ENCODE measurements around the gene UBE2O.

The UBE2O gene

GRCh38 chr17:76467366-76467765 is 14.4 kb upstream of the UBE2O start, which contains the start of gene AANAT:
AANAT (plus strand) TSS chr17:76467603; CDS start chr17:76468747, 1,144 bp downstream.
- H3K4me3 ChIP-seq (ENCODE audit: low read length) = no peak within 1 kb of the TSS
- no peak for TF ChIP-seq ZNF274 (IDR thresholded peaks at IDR 0.05; ENCODE audit: low read depth, low read length)

- no peak for TF ChIP-seq ZNF274 (IDR thresholded peaks at IDR 0.05; ENCODE audit: low read depth, low read length)
- no peak overlapping the region for H3K4me3 ChIP-seq (ENCODE audit: low read length)
Measured at GRCh38 chr17:76466775-76467130, 13.8 kb upstream of the UBE2O start.

DNA sequence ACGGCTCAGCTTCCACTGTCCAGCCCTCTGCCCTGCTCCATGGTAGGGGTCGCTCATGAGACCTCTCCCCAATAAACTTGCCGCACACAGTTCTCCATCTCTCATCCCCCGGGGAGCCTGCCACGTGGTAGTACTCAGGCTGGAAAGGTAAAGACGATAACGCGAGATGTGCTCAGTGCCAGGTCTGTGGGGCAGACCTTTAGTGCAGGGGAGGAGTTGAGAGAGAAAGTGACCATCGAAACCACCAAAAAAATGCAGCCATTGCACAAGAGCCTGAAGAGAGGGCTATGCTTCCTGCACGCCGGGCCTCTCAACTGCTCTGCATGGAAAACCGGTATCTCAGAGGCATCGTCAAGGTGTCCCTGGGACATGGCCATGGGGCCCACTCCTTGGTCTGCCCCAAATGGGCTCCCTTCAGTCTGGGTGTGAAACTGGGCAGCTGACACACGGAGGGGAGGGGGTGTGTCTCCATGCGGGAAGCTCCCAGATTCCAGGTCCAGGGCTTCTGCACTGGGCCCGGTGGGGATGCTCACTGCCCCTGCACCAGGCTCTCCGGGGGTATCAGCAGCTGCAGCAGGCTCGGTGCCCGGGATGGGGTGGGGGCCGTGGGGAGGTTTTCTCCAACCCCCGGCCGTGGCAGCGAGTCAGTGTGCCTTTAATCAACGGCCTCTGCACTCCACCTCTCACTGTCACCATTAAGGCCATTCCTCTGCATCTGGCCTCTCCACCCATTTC is 9.8 kb upstream of the UBE2O start:
- TF ChIP-seq ZNF274 (IDR thresholded peaks at IDR 0.05; ENCODE audit: low read depth, low read length) = no peak
- no peak overlapping the region for H3K4me3 ChIP-seq (ENCODE audit: low read length)

GRCh38 chr17:76461765-76462555 is 9.0 kb upstream of the UBE2O start:
- TF ChIP-seq ZNF274 (IDR thresholded peaks at IDR 0.05; ENCODE audit: low read depth, low read length) = no peak
- H3K4me3 ChIP-seq (ENCODE audit: low read length) = no peak overlapping the region

GRCh38 chr17:76459674-76460073 is 6.7 kb upstream of the UBE2O start:
- no peak for TF ChIP-seq ZNF274 (IDR thresholded peaks at IDR 0.05; ENCODE audit: low read depth, low read length)
- no peak overlapping the region for H3K4me3 ChIP-seq (ENCODE audit: low read length)

- no peak overlapping the region for H3K4me3 ChIP-seq (ENCODE audit: low read length)
- no peak for TF ChIP-seq ZNF274 (IDR thresholded peaks at IDR 0.05; ENCODE audit: low read depth, low read length)
Measured at GRCh38 chr17:76458580-76459490, 5.9 kb upstream of the UBE2O start.

GRCh38 chr17:76453431-76453743 is 435 bp upstream of the UBE2O start:
- H3K4me3 ChIP-seq (ENCODE audit: low read length) = peak overlapping the region; percentile 28; the same call in 1 of the 2 replicates
- no peak for TF ChIP-seq ZNF274 (IDR thresholded peaks at IDR 0.05; ENCODE audit: low read depth, low read length)

DNA sequence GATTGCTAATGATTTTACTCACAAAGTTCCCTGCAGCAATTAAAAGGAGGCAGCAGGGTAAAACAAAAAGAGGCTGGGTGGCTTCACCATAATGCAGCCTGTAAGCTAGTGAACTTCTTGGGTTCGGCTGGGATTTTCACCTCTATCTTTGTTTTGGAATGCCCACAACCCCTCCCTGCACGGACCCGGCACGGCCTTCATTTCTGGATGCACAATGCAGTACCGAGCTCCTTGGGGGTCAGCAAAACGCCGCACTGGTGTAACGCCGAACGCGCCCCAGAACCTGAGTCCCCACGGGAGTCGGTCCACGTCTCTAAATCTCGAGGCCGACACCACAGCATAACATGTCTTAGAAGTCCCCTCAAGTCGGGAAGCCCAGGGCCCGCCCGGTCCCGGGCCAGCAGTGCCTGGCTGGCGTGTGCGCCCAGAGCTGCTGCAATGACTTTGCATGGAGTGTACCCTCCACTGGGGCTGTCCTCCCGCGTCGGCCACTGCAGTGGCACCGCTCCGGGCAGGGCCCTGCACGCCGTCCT is 759 bp downstream of the UBE2O start:
- no peak for TF ChIP-seq ZNF274 (IDR thresholded peaks at IDR 0.05; ENCODE audit: low read depth, low read length)
- peak overlapping the region; percentile 81 for H3K4me3 ChIP-seq (ENCODE audit: low read length)

GRCh38 chr17:76451506-76451905 is 1.4 kb downstream of the UBE2O start:
- TF ChIP-seq ZNF274 (IDR thresholded peaks at IDR 0.05; ENCODE audit: low read depth, low read length) = no peak
- H3K4me3 ChIP-seq (ENCODE audit: low read length) = peak overlapping the region; percentile 81

DNA sequence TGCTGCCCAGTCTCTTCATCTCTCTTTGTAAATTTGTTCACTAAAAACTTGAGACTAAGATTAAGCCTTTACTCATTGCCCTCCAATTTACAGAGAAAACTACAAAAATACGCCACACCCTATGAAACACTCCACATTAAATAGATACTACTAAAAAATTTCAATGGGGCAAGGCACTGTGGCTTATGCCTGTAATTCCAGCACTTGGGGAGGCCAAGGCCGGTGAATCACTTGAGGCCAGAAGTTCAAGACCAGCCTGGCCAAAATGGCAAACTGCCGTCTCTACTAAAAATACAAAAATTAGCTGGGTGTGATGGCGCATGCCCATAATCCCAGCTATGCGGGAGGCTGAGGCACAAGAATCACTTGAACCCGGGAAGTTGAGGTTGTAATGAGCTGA is 3.8 kb downstream of the UBE2O start:
- H3K4me3 ChIP-seq (ENCODE audit: low read length) = no peak overlapping the region
- TF ChIP-seq ZNF274 (IDR thresholded peaks at IDR 0.05; ENCODE audit: low read depth, low read length) = no peak

GRCh38 chr17:76447931-76448652 is 4.9 kb downstream of the UBE2O start:
- TF ChIP-seq ZNF274 (IDR thresholded peaks at IDR 0.05; ENCODE audit: low read depth, low read length) = no peak
- H3K4me3 ChIP-seq (ENCODE audit: low read length) = no peak overlapping the region

- no peak overlapping the region for H3K4me3 ChIP-seq (ENCODE audit: low read length)
- no peak for TF ChIP-seq ZNF274 (IDR thresholded peaks at IDR 0.05; ENCODE audit: low read depth, low read length)
Measured at GRCh38 chr17:76446449-76447231, 6.3 kb downstream of the UBE2O start.
